ENCODE results near the gene PBX2. TPM values are rescaled to one million over a fixed set of nuclear protein-coding genes. Genes with fewer than 3 reads are reported as not detected.
"Not testable (repeated sequence)": the region's sequence is repeated elsewhere in the genome, so short reads cannot be mapped to it uniquely, and the experiment has no call there.

Gene PBX2
- total and polyA plus RNA-seq, 12 donors = 25.6 to 55.4 (median 44.1) TPM

DNA sequence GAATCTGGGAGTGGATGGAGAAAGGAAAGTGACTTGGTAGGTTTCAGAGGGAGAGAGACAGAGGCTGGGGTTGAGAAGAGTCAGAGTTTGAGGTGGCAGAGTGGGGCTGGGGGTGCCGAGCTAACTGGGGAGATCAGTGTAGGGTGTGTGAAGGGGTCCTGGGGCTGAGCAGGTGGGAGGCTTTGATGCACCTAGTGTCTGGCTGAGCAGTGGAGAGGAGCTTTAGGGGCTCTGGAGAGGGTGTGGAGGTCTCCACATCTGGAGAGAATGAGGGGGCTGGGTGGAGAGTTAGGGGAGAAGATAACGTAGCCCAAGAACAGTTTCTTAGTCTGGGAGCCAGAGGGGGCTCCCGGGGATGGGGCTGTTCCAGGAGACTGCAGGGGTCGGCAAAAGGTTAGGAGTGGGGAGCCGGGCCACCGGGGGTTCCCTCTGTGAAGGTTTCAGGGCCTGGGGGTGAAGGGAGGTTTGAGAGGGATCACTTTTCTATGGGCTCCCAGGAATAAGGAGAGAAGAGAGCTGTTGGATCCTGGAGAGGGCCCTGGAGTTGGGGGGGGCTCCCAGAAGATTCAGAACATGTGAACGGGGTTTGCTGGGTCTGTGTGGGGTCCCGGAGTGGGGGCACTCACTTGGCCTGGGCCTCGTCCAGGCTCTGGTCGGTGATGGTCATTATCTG lies 797 bp downstream of the PBX2 start:
- WGBS, 2 donors = 2 to 4% methylated on average over 10 of the region's 10 CpGs
- intact Hi-C loops (cut with DNase I) = no loop called here
- Histone ChIP-seq H3K4me1 (peaks cover 15 to 86% (median 74%) of the 10 kb centered on the region in 9 donors), H3K9me3 (no peaks in the 10 kb centered on the region), H3K27me3 (no peaks in the 10 kb centered on the region), H3K27ac (peak overlapping the region; percentile 71 to 99 (median 98)), H3K4me3 (peak overlapping the region; percentile 44 to 85 (median 80)), H3K36me3 (peaks cover 0 to 36% (median 15%) of the 10 kb centered on the region in 9 donors)
- peak in 3 of 8 donors; percentile 0 to 8 (median 2) for ATAC-seq
- TF ChIP-seq, protein P1, sequence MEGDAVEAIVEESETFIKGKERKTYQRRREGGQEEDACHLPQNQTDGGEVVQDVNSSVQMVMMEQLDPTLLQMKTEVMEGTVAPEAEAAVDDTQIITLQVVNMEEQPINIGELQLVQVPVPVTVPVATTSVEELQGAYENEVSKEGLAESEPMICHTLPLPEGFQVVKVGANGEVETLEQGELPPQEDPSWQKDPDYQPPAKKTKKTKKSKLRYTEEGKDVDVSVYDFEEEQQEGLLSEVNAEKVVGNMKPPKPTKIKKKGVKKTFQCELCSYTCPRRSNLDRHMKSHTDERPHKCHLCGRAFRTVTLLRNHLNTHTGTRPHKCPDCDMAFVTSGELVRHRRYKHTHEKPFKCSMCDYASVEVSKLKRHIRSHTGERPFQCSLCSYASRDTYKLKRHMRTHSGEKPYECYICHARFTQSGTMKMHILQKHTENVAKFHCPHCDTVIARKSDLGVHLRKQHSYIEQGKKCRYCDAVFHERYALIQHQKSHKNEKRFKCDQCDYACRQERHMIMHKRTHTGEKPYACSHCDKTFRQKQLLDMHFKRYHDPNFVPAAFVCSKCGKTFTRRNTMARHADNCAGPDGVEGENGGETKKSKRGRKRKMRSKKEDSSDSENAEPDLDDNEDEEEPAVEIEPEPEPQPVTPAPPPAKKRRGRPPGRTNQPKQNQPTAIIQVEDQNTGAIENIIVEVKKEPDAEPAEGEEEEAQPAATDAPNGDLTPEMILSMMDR (IDR thresholded peaks at IDR 0.05) = no peak
- no peak for DNase-seq

DNA sequence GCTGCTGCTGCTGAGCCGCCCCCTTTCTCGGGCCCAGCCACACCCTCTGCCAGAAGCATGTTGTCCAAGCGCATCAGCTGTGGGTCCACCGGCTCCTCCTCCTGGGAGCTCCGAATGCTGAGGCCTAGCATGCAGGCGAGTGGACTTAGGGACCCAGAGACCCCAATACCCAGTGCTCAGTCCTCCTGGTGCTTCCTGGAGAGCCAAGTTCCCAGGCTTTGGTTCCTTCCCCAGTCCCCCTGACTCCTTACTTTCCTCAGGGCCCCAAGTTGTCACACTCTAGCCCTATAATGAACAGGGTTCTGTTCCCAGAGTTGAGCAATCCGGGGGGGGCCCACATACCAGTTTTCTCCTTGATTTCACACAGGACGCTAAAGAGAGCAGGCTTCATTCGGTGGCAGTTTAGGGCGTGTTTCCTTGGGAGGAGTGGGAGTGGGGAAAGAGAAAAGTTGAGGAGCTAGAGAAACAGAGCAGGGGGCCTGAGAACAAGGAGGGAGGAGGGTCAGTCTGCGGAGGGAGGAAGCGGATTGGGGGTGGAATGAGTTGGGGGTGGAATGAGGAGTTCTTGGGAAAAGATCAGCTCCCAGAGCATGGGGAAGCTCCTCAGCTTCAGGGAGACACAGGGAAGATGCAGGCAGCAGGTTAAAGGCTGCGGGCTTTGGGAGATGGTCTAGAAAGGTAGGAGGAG lies 1.5 kb downstream of the PBX2 start:
- Histone ChIP-seq H3K4me3 (peak overlapping the region; percentile 44 to 85 (median 80)), H3K27ac (peak overlapping the region; percentile 71 to 99 (median 98)), H3K4me1 (peaks cover 19 to 87% (median 76%) of the 10 kb centered on the region in 9 donors), H3K9me3 (no peaks in the 10 kb centered on the region), H3K27me3 (no peaks in the 10 kb centered on the region), H3K36me3 (peaks cover 0 to 36% (median 15%) of the 10 kb centered on the region in 9 donors)
- TF ChIP-seq, protein P1 (IDR thresholded peaks at IDR 0.05) = no peak
- WGBS, 2 donors = 16% methylated on average over 11 to 13 of the region's 13 CpGs
- intact Hi-C loops (cut with DNase I) = no loop called here
- DNase-seq (no peak), ATAC-seq (no peak)

DNA sequence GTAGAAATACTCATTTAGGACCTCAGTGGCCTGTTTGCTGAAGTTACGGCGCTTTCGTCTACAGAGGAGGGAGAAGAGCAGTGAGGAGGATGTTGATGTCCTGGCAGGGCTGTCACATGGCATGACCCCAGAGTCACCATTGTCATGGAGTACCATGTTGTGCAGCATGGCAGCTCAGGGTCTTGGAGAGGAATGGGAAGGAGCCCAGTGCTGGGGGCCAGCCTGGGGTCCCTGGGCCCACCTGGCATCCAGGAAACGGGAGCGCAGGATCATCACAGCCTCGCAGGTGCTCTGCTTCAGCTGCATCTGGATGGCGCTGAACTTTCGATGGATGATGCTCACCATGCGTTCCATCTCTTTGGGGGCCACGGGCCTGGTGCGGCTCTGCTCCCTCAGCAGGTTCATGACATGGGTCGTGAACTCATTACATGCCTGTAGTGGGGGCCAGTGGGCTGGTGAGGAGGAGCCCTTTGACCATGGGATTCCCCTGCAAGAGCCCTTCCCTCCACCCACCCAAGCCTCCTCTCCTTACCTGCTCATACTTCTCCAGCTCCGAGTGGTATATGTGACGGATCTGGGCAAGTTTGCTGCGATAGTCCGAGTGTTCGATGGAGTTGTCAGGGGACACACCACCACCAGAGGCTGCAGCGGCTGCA lies 2.1 kb downstream of the PBX2 start:
- H3K9me3 ChIP-seq; DNase-seq; ATAC-seq; H3K27me3 ChIP-seq; intact Hi-C loops (cut with DNase I): not testable (repeated sequence)
- 70 to 75% methylated on average over 16 to 18 of the region's 18 CpGs for WGBS, 2 donors
- Histone ChIP-seq H3K36me3 (peaks cover 0 to 43% (median 15%) of the 10 kb centered on the region in 9 donors), H3K27ac (peak overlapping the region in 9 of 10 donors; percentile 94 to 99 (median 99)), H3K4me3 (peak overlapping the region in 7 of 10 donors; percentile 75 to 83 (median 80)), H3K4me1 (peaks cover 19 to 87% (median 74%) of the 10 kb centered on the region in 9 donors)

DNA sequence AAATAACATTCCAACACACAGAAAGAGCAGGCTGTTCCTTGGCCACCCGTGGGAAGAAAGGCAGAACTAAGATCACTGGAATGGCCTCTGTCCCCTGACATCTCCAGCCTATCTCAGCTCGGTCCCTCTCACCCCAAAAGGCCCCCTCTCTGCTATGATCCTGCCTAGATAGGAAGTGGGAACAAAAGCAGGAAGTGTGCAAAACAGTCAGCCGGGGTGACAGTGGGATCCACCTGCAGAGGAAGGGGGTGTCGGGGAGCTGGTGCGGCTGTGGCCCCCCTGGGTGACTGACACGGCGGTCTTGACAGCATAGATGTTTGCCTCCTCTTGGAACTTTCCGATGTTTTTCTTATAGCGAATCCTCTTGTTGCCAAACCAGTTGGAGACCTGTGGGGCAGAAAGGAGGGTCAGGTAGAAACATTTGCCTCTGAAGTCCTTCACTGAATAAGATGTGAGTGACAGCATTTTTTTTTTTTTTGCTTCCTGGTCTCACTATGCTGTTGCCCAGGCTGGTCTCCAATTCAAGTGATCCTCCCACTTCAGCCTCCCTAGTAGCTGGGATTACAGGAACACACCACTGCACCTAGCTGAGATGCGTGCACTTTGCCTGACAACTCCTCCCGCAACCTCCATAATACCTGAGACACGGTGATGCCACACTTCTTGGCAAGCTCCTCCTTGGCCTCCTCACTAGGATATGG lies 2.8 kb downstream of the PBX2 start:
- TF ChIP-seq, protein P1 (IDR thresholded peaks at IDR 0.05) = no peak
- Histone ChIP-seq H3K27ac (peak overlapping the region in 9 of 10 donors; percentile 60 to 99 (median 76)), H3K9me3 (no peaks in the 10 kb centered on the region), H3K27me3 (no peaks in the 10 kb centered on the region), H3K4me1 (peaks cover 19 to 86% (median 68%) of the 10 kb centered on the region in 9 donors), H3K4me3 (peak overlapping the region in 1 of 10 donors; percentile 82), H3K36me3 (peaks cover 0 to 50% (median 21%) of the 10 kb centered on the region in 9 donors)
- 60 to 66% methylated on average over 12 of the region's 12 CpGs for WGBS, 2 donors
- ATAC-seq (no peak), DNase-seq (no peak)
- intact Hi-C loops (cut with DNase I) = no loop called here

DNA sequence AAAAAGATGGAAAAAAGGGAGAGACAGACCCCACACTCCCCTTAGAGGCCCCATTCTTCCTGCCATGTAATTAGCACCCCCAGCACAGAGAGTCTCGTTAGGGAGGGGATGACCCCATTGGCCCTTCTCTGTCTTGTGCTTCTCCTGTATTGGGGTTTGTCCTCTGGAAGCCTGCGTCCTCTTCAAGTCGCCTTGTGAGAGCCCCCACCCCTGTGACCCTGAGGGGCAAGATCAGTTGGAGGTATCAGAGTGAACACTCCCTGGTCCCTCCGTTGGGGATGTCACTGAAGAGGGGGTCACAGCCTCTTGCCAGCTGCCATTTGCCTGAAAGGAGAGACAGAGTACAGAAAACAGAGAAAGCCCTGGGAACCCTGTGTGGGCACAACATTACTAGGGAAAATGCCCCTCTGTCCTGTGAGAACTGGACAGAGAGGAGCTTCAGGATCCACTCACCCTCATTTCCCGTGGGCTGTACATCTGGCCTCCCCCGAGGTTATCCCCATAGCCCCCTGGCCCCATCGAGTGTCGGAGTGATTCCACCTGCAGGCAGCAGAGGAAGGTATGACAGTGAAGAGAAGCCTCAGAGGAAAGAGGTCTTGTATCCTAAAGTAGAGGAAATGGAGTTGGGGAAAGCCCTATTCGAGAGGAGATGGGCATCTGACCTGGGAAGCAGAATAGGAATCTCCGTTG lies 3.7 kb downstream of the PBX2 start:
- ATAC-seq; DNase-seq; H3K27me3 ChIP-seq; intact Hi-C loops (cut with DNase I); H3K9me3 ChIP-seq; H3K4me3 ChIP-seq: not testable (repeated sequence)
- WGBS, 2 donors = 60 to 64% methylated on average over 10 of the region's 10 CpGs
- Histone ChIP-seq H3K36me3 (peaks cover 0 to 58% (median 21%) of the 10 kb centered on the region in 9 donors), H3K27ac (peak overlapping the region; percentile 60 to 99 (median 76)), H3K4me1 (peaks cover 19 to 86% (median 63%) of the 10 kb centered on the region in 9 donors)

DNA sequence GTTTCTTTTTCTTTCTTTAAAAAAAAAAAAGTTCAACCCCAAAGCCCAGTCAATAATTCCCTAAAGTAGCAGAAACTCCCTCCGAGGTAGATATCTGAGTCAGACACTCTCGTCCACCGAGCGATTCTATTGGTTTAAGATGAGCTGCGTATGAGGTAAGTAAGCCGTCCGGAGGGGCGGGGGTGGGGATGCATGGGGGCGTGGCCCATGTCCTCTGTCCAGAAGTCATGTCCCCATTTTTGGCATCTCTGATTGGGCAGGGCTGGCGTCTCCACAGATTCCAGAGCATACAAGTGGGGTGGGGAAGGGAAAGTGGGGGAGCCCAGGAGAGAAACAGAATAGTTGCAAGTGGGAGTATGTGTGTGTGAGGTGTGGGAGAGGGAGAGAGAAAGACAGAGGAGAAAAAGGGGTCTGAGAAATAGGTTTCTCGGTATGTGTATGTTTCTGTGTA lies 4.3 kb downstream of the PBX2 start:
- H3K27me3 ChIP-seq; H3K9me3 ChIP-seq; intact Hi-C loops (cut with DNase I); H3K4me3 ChIP-seq: not testable (repeated sequence)
- 16 to 18% methylated on average over 11 of the region's 11 CpGs for WGBS, 2 donors
- Histone ChIP-seq H3K4me1 (peaks cover 16 to 86% (median 58%) of the 10 kb centered on the region in 9 donors), H3K27ac (peak overlapping the region; percentile 60 to 99 (median 76)), H3K36me3 (peaks cover 0 to 64% (median 21%) of the 10 kb centered on the region in 9 donors)
- DNase-seq (peak; percentile 81 to 89), ATAC-seq (peak; percentile 45 to 76 (median 56))

Measured in heart right ventricle (tissue), 16 donors.